DOHH2 (cell line): ENCODE data around the gene ETS2.

Source experiments
- CTCF ChIP-seq: fragments of 200-600 bp; sonication (generic); IDR thresholded peaks from one replicate; pipeline ENCODE4 v1.5.1; 2014; ENCODE audit warnings: antibody characterized with exemption, mild to moderate bottlenecking, low read depth, low read length; ENCODE audit not compliant: poor library complexity, severe bottlenecking
- EZH2phosphoT487 ChIP-seq: fragments of 200-600 bp; sonication (generic); IDR thresholded peaks from 2 replicates; pipeline ENCODE4 v1.6.1; 2017; ENCODE audit warnings: borderline replicate concordance, mild to moderate bottlenecking, antibody characterized with exemption, low read length, moderate library complexity, mixed read lengths

- TF ChIP-seq CTCF (no peak), EZH2phosphoT487 (no peak)
Observed at GRCh38 chr21:38861056-38861455, 55.3 kb downstream of the ETS2 start.
